GM19395 (cell line): ENCODE data around the gene CCNL1.
"Not testable (repeated sequence)": the region's sequence is repeated elsewhere in the genome, so short reads cannot be mapped to it uniquely, and the experiment has no call there.

Experiments
- ATAC-seq: cut with Tn5 transposase; IDR thresholded peaks from one replicate; pipeline ENCODE4 v1.9.1; 2021; ENCODE audit warnings: mild to moderate bottlenecking, moderate library complexity; ENCODE audit not compliant: unreplicated experiment

Gene CCNL1

GRCh38 chr3:157104928-157105652 is 54.9 kb downstream of the CCNL1 start:
- peak; percentile 72 for ATAC-seq

DNA sequence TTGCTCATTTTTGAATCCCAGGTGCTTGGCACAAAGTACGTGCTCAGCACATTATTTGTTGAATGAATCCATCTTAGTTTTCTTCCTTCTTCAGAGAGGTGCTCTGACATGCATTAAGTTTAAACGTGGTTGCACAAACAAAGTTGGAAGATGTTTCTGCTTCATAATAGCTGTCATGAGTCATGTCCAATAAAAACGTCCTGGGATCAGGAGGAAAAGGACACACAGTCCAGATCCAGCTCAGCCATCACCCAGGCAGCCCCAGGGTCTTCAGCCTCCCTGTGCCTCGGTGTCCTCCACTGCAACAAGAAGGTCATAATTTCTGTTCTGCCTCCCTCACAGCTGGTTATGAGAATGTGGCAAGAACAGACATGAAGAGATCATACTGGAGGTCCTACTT is 55.4 kb downstream of the CCNL1 start:
- no peak for ATAC-seq

- no peak for ATAC-seq
These were observed 56.1 kb downstream of the CCNL1 start for GRCh38 chr3:157103860-157104259.

DNA sequence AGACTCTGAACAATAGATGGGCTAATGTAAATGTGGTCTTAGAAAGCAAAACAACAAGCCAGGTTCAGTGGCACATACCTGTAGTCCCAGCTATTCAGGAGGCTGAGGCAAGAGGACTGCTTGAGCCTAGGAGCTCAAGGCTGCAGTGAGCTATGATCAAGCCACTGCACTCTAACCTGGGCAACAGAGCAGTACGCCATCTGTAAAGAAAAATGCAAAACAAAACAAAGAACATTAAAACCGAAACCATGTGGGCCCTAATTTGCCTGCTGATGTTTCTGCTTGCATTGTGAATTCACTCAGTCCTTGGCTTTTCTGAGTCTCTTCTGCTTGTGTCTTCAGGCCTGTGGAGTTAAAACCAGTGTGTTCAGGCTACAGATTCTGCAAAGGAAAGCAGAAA is 56.7 kb downstream of the CCNL1 start:
- ATAC-seq, result peak; percentile 83

- not testable (repeated sequence) for ATAC-seq
These were observed 57.4 kb downstream of the CCNL1 start for GRCh38 chr3:157102595-157102994.

DNA sequence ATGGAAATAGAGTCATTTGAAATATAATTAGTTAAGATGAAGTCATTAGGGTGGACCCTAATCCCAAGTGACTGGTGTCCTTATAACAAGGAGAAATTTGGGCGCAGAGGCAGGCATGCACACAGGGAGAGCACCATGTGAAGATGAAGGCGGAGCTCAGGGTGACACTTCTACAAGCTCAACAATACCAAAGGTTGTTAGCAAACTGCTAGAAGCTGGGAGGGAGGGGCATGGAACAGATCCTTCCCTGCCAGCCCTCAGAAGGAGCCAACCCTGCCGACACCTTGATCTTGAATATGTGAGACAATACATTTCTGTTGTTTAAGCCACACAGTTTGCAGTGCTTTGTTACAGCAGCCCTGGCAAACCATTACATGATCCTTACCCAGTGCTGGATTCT is 57.8 kb downstream of the CCNL1 start:
- no peak for ATAC-seq

DNA sequence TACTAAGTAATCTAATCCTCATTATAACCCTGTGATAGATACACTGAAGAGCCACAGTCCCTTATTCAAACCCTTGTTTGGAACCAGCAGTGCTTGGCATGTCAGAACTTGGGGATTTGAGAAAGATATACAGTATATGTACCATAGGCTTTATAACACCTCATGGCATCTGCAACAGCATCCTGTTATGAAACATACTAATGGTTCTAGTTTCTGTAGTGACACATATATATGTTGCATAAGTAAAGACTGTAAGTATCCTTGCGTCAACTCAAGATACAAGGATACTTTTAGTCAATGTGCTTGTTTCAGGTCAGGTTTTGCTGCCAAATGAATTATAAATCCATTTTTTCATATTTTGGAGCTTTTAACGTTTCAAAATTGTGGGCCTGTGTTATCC is 58.5 kb downstream of the CCNL1 start:
- no peak for ATAC-seq

DNA sequence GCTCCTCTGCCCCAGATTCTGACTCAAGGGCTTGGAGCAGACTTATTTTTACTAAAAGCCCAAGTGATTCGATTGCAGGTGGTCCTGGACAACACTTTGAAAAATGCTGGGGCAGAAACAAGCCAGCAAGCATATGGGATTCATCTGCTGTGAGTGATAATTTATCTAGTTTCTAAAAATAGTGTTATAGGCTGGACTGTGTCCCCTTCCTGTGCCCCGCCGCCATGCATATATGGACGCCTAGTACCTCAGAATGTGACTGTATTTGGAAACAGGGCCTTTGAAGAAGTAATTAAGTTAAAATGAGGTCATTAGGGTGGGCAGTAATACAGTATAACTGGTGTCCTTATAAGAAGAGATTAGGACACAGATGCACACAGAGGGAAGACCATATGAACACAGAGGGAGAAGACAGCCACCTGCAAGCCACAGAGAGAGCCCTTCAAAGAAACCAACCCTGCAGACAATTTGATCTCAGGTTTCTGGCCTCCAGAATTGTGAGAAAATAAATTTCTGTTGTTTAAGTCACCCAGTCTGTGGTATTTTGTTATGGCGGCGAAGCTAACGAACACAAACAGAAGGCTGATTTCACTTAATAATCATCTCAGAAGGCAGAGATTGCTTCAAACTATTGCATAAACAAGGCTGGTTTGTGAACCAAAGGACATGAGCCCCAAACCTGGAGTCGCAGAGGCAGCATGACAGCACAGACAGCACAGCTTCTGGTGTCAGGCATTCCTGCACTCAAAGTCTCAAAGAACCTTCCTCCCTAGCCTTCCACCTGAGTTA is 59.1 kb downstream of the CCNL1 start:
- ATAC-seq, result no peak

DNA sequence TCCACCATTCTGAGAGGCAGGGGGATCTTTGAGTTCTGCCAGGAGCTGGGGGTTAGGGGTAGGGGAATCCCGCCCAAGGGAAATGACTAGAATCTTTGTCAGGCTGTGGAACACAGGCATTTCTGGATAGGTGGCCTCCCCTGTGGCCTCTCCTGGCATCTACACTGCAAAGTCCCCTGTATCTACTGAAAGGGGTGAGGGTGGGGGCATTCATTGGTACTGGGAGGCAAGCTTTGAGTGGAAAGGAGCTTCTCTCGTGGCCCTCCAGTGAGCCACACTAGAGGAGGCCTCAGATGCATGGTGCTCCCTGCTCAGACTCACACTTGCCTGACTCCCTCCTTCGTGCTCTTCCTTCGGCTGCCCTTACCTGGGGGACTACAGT is 59.9 kb downstream of the CCNL1 start:
- ATAC-seq, result no peak

DNA sequence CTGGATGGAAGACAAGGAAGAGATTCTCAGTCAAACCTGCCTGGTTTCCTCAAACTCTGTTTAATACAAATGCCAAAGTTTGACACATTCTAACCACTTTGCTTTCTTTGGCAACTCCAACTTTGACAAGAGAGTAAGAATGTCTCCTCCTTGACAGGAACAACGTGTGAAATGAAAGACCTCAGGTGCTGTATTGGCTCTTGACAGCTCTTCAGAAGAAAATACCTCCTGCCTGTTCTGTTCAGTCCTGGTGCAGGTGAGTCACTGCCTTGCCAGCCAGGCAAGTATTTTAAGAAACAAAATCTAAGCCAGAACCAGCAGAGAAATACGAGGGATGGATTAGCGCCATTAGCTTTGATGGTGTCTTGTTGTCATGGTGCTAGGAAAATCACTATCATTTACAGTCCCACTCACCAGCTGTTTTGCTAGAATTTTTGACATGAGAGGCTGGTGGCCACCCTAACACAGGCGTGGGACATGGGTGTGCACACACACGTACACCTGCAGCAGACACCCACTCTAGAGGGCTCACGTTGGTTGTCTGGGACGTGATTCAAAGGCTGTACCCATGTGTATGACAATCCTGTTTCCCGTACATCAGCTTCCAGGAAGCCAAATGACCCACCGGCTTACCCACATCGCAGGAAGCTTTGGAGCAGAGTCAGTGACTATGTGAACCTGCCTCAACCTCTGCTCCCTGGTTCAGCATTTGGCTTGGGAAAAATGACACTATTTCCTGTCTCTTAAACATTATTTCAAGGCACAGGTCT is 60.4 kb downstream of the CCNL1 start:
- ATAC-seq, result no peak

DNA sequence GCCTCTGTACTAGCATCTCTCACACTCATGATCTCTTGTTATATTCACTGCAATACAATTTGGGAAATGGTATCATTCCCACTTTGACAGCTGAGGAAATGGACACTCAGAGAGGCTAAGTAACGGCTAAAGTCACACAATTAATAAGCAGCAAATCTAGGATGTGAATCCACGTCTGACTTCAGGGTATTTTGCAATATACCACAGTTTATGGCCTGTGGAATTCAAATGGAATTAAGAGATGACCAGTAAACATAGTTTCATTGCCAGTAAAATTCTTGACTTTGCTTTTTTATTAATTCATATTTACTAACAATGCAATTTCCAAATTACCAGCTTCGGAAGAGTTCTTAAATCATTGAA is 61.1 kb downstream of the CCNL1 start:
- no peak for ATAC-seq

GRCh38 chr3:157098121-157098822 is 61.7 kb downstream of the CCNL1 start:
- peak; percentile 43 for ATAC-seq
